SIG-M5 treated with dmso at 0.1 percent for 504 hours (cell line): ENCODE measurements around the gene NDUFA12.

Experiments used
- DNase-seq: peaks from one replicate; lab custom pipeline; 2025; ENCODE audit not compliant: unreplicated experiment; lab: John Stamatoyannopoulos, UW

The NDUFA12 gene

GRCh38 chr12:94942663-94943062 is 60.8 kb downstream of the NDUFA12 start:
- DNase-seq: peak; percentile 72

- DNase-seq: no peak
Measured at GRCh38 chr12:94941440-94941862, 62.0 kb downstream of the NDUFA12 start.

GRCh38 chr12:94940771-94941170 is 62.7 kb downstream of the NDUFA12 start:
- DNase-seq: no peak

GRCh38 chr12:94938583-94938982 is 64.9 kb downstream of the NDUFA12 start:
- DNase-seq: no peak

- DNase-seq: no peak
Measured at GRCh38 chr12:94930772-94931171, 72.7 kb downstream of the NDUFA12 start.

GRCh38 chr12:94930216-94930654 is 73.3 kb downstream of the NDUFA12 start:
- DNase-seq: no peak

GRCh38 chr12:94929780-94930179 is 73.7 kb downstream of the NDUFA12 start:
- no peak for DNase-seq

- DNase-seq: no peak
Measured at GRCh38 chr12:94925729-94926128, 77.8 kb downstream of the NDUFA12 start.

GRCh38 chr12:94925206-94925605 is 78.3 kb downstream of the NDUFA12 start:
- DNase-seq: no peak

GRCh38 chr12:94922561-94922960 is 80.9 kb downstream of the NDUFA12 start:
- DNase-seq: no peak
